GM12873 (cell line): ENCODE data around the gene SLC36A4.

ENCODE experiments used
- TF ChIP-seq, protein P1 (sequence below): IDR thresholded peaks from 2 replicates; pipeline ENCODE4 v1.5.1; 2012; ENCODE audit warnings: low read depth, mild to moderate bottlenecking, moderate library complexity, low read length, control low read depth; ENCODE audit not compliant: insufficient read depth; ENCODE audit errors: missing control alignments

The SLC36A4 gene

DNA sequence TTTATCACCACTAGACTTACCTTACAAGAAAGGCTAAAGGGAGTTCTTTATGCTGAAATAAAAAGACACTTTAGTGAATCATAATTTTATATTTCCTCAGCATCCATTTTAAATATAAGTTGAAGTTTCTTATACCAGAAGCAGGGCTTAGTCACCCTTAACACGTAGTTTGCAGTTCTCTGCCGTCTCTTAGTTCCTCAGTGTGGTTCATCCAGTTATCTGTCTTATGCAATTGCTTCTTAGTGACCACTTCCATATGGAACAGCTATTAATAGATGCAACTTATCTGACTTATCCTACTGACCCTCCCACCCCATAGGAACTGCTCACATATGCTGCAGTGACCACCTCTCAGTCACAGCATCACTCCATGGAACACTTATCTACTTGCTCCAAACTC, 11.7 kb upstream of the SLC36A4 start:
- TF ChIP-seq, protein P1, sequence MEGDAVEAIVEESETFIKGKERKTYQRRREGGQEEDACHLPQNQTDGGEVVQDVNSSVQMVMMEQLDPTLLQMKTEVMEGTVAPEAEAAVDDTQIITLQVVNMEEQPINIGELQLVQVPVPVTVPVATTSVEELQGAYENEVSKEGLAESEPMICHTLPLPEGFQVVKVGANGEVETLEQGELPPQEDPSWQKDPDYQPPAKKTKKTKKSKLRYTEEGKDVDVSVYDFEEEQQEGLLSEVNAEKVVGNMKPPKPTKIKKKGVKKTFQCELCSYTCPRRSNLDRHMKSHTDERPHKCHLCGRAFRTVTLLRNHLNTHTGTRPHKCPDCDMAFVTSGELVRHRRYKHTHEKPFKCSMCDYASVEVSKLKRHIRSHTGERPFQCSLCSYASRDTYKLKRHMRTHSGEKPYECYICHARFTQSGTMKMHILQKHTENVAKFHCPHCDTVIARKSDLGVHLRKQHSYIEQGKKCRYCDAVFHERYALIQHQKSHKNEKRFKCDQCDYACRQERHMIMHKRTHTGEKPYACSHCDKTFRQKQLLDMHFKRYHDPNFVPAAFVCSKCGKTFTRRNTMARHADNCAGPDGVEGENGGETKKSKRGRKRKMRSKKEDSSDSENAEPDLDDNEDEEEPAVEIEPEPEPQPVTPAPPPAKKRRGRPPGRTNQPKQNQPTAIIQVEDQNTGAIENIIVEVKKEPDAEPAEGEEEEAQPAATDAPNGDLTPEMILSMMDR: no peak

DNA sequence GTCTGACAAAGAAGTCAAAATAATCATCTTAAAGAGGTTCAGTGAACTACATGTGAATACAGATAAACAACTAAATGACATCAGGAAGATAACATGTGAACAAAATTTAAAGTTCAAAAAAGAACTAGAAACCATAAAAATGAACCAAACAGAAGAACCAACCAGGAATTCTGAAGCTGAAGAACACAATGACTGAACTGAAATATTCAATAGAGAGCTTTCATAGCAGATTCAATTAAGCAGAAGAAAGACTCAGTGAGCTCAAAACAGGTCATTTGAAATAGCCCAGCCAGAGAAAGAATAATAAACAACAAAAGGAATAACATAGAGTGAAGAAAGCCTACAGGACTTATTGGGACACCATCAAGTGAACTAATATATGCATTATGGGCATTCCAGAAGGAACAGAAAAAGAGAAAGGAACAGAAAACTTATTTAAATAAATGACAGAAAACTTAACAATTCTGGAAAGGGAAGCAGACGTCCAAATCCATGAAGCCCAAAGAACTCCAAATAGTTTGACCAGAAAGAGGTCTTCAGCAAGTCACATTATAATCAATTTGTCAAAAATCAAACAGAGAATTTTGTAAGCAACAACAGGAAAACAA, 11.0 kb upstream of the SLC36A4 start:
- TF ChIP-seq, protein P1: no peak

- TF ChIP-seq, protein P1: no peak
These were observed 1.8 kb upstream of the SLC36A4 start for GRCh38 chr11:93199616-93200015.

DNA sequence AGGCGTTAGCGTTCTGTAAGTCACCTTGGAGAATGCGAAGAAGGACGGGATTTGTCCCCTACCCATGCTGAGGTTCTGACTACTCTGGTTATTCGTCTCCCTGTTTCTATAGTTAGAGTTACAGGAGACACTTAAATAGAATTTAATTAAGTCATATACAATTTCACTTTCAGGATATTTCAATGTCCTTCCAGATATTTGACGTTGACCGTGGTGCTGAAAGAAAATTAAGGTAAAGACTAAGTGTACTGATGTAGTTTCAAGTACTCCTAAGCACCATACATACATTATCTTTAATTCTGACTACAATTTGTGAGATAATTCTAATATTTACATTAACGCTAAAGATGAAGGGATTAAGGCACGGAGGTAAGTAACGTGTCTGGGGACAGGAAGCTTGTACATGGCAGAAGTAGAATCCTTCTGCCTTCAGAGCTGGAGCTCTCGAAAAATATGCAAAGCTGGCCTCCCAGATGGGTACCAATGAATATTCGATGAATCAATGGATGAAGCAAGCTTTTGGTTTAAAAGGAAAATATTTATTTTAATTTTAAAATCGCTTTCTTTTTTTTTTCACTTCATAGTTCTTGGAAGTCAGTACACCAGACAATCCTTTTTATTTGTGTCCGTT, 539 bp upstream of the SLC36A4 start:
- TF ChIP-seq, protein P1: no peak

- TF ChIP-seq, protein P1: peak; percentile 32
These were observed 893 bp downstream of the SLC36A4 start for GRCh38 chr11:93196816-93197379.

DNA sequence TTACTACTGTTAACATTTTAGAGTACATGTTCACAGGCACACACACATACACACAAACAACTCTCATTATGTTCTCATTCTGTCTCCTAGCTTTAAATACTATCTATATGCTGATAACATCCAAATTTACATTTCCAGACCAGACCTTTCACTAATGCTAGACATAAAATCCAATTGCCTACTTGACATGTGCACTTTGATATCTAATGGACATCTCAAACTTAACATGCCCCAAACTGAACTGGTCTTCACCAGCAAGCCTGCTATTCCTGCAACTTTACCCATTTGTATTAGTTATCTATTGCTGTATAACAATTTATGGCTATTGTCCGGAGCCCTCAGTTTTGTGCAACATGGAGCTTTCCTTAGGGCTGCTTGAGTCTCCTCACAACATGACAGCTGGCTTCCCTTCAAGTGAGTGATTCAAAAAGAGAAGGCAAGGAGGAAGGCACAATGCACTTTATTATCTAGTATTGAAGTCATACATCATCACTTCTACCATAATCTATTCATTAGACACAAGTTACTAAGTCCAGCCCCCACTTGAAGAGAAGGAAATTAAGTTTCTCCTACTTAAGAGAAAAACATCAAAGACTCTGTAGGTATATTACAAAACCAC, 3.0 kb downstream of the SLC36A4 start:
- TF ChIP-seq, protein P1: no peak

GRCh38 chr11:93193731-93194130, 4.1 kb downstream of the SLC36A4 start:
- TF ChIP-seq, protein P1: no peak
